Calu3 (cell line): ENCODE data around the gene AHI1. TPM values are rescaled to one million over a fixed set of nuclear protein-coding genes. Genes with fewer than 3 reads are reported as not detected.

Experiments used
- BruUV-seq: library from RNA; stranded (reverse); fragments of 400-500 nt; replicated peaks from 2 replicates; lab custom pipeline; 2021; lab: Mats Ljungman, UMichigan
- CTCF ChIA-PET: fragments of 300-600 bp; sonication (Branson Sonifier 250); formaldehyde crosslinking; loops from one replicate; lab custom pipeline; 2022; ENCODE audit warnings: antibody characterized with exemption; lab: Charles Lee
- DNase-seq: peaks from one replicate; pipeline ENCODE4 v3.0.0; 2022
- H3K27ac Mint-ChIP-seq: one replicate; pipeline ENCODE4 v1.8.0; 2022; ENCODE audit warnings: mixed read lengths; ENCODE audit not compliant: unreplicated experiment
- H3K27me3 Mint-ChIP-seq: one replicate; pipeline ENCODE4 v1.8.0; 2022; ENCODE audit warnings: mixed read lengths; ENCODE audit not compliant: unreplicated experiment
- H3K36me3 Mint-ChIP-seq: one replicate; pipeline ENCODE4 v1.8.0; 2022; ENCODE audit warnings: mild to moderate bottlenecking, moderate library complexity, mixed read lengths; ENCODE audit not compliant: insufficient read depth, unreplicated experiment
- H3K4me1 Mint-ChIP-seq: one replicate; pipeline ENCODE4 v1.8.0; 2022; ENCODE audit warnings: mild to moderate bottlenecking, low read depth, mixed read lengths; ENCODE audit not compliant: unreplicated experiment
- H3K4me3 Mint-ChIP-seq: one replicate; pipeline ENCODE4 v1.8.0; 2022; ENCODE audit warnings: mild to moderate bottlenecking, low read depth, moderate library complexity, mixed read lengths; ENCODE audit not compliant: unreplicated experiment
- H3K9me3 Mint-ChIP-seq: one replicate; pipeline ENCODE4 v1.8.0; 2022; ENCODE audit warnings: low read depth, mixed read lengths; ENCODE audit not compliant: unreplicated experiment
- intact Hi-C: fragments of 100-400 bp; cut with micrococcal nuclease; formaldehyde crosslinking; loops from one replicate; pipeline ENCODE4 v1.10.0; 2022; ENCODE audit not compliant: unreplicated experiment
- total RNA-seq: library from RNA; stranded (reverse); gene quantifications from 2 replicates; pipeline ENCODE4 v1.2.3, GENCODE V29; 2022
- TF ChIP-seq, protein P1 (sequence below): fragments of 200-600 bp; IDR thresholded peaks from one replicate; pipeline ENCODE4 v1.8.0; 2022; ENCODE audit warnings: antibody characterized with exemption; ENCODE audit not compliant: unreplicated experiment

AHI1 gene
- total RNA-seq, 1 experiment from 2014 or later, result 18.0 TPM

DNA sequence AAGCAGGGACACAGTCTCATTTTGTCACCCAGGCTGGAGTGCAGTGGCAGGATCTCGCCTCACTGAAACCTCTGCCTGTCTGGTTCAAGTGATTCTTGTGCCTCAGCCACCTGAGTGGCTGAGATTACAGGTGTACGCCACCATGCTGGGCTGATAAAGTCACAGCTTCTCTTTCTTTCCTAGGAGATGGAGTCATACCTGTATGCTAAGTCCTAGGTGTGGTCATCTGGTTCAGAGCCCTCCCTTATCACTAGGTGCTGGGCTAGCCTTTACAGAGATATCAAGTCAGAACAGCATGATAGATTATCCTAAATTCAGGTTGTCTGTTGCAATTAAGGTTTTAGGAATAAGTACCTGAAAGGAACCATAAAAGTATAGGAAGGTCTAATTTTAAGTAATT is 86.7 kb downstream of the AHI1 start:
- CTCF ChIA-PET, result no interaction called here
- H3K27me3 Mint-ChIP-seq, result no peaks in the 10 kb centered on the region
- H3K4me1 Mint-ChIP-seq, result no peaks in the 10 kb centered on the region
- no TSS peak for BruUV-seq
- no peak for DNase-seq
- no peaks in the 10 kb centered on the region for H3K36me3 Mint-ChIP-seq
- no peak overlapping the region for H3K27ac Mint-ChIP-seq
- intact Hi-C loops, result no loop called here
- TF ChIP-seq, protein P1, sequence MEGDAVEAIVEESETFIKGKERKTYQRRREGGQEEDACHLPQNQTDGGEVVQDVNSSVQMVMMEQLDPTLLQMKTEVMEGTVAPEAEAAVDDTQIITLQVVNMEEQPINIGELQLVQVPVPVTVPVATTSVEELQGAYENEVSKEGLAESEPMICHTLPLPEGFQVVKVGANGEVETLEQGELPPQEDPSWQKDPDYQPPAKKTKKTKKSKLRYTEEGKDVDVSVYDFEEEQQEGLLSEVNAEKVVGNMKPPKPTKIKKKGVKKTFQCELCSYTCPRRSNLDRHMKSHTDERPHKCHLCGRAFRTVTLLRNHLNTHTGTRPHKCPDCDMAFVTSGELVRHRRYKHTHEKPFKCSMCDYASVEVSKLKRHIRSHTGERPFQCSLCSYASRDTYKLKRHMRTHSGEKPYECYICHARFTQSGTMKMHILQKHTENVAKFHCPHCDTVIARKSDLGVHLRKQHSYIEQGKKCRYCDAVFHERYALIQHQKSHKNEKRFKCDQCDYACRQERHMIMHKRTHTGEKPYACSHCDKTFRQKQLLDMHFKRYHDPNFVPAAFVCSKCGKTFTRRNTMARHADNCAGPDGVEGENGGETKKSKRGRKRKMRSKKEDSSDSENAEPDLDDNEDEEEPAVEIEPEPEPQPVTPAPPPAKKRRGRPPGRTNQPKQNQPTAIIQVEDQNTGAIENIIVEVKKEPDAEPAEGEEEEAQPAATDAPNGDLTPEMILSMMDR, result no peak
- no peak overlapping the region for H3K4me3 Mint-ChIP-seq
- H3K9me3 Mint-ChIP-seq, result no peaks in the 10 kb centered on the region

GRCh38 chr6:135403584-135403983 is 94.0 kb downstream of the AHI1 start:
- DNase-seq, result no peak
- no peaks in the 10 kb centered on the region for H3K4me1 Mint-ChIP-seq
- H3K9me3 Mint-ChIP-seq, result no peaks in the 10 kb centered on the region
- H3K27me3 Mint-ChIP-seq, result no peaks in the 10 kb centered on the region
- no peaks in the 10 kb centered on the region for H3K36me3 Mint-ChIP-seq
- no TSS peak for BruUV-seq
- intact Hi-C loops, result no loop called here
- TF ChIP-seq, protein P1, result no peak
- H3K27ac Mint-ChIP-seq, result no peak overlapping the region
- H3K4me3 Mint-ChIP-seq, result no peak overlapping the region
- CTCF ChIA-PET, result no interaction called here

DNA sequence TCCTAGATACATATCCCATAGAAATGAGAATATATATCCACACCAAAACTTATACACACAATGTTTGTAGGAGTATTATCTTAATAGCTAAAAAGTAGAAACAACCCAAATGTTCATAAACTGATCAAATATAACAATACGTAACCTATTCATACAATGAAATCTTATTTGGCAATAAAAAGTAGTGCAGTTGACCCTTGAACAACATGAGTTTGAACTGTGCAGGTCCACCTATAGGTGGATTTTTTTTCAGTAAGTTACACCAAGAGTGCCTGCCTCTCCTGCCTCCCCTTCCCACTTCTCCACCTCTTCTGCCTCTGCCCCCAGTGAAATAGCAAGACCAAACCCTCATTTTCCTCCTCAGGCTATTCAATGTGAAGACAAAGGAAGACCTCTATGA is 95.2 kb downstream of the AHI1 start:
- no peak for DNase-seq
- intact Hi-C loops, result no loop called here
- no TSS peak for BruUV-seq
- Mint-ChIP-seq H3K9me3 (no peaks in the 10 kb centered on the region), H3K27ac (no peak overlapping the region), H3K4me3 (no peak overlapping the region), H3K4me1 (no peaks in the 10 kb centered on the region), H3K27me3 (no peaks in the 10 kb centered on the region), H3K36me3 (no peaks in the 10 kb centered on the region)
- CTCF ChIA-PET, result no interaction called here
- TF ChIP-seq, protein P1, result no peak

DNA sequence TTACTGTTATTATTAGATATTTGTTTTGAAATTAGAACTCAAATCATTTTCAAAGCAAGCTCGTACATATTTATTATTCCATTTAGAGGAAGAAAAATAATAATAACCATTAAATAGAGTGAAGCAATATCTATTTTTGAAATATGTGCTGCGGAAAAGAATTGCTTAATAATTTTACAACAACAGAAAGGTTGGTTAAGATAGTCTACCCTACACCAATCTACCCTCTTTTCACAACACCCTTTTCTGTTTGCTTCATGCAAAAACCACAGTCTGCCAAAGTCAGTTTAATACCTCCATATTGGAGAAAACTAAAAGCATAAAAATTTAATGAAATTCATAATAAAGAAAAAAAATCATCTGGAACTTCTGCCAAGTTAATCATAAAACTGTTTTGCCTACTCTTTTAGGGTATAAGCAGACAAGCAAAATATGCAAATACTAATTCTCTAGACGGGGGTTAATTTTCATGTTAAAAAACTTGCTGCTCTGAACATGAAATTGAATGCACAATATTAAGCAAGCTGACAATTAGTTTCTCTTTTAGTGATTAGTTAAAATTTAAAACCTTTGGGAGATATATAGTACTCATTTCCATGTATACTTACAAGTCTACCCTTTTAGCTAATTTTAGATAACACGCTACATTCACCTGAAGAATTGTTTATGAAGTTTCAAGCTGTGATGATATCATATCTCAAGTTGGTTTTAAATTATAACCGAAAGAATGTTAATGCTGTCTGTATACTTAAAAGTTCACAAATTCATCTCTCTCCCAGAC is 100.2 kb downstream of the AHI1 start:
- intact Hi-C loops, result no loop called here
- H3K9me3 Mint-ChIP-seq, result no peaks in the 10 kb centered on the region
- no peaks in the 10 kb centered on the region for H3K27me3 Mint-ChIP-seq
- H3K4me1 Mint-ChIP-seq, result no peaks in the 10 kb centered on the region
- BruUV-seq, result no TSS peak
- no peak overlapping the region for H3K4me3 Mint-ChIP-seq
- no peak for DNase-seq
- TF ChIP-seq, protein P1, result no peak
- H3K36me3 Mint-ChIP-seq, result no peaks in the 10 kb centered on the region
- CTCF ChIA-PET, result no interaction called here
- no peak overlapping the region for H3K27ac Mint-ChIP-seq
